CD8-positive, alpha-beta memory T cell (primary cell): ENCODE data around the gene BFSP2. TPM values are rescaled to one million over a fixed set of nuclear protein-coding genes. Genes with fewer than 3 reads are reported as not detected.

Experiments
- CTCF ChIA-PET: fragments of 350-600 bp; sonication (Branson Sonifier 250); formaldehyde crosslinking; loops from one replicate; lab custom pipeline; 2021; ENCODE audit warnings: antibody characterized with exemption; lab: Charles Lee
- POLR2A ChIA-PET: fragments of 350-600 bp; sonication (Branson Sonifier 250); formaldehyde crosslinking; loops from one replicate; lab custom pipeline; 2021; ENCODE audit warnings: antibody characterized with exemption; lab: Charles Lee
- DNase-seq, 5 donors: peaks; one replicate each; pipeline versions ENCODE4 v3.0.0 to v3.0.0-alpha.2; 2020 to 2022; ENCODE audit warnings: mixed read lengths in 1 of 5
- H3K27ac ChIP-seq: one replicate; pipeline ENCODE4 v1.7.0; 2013; ENCODE audit warnings: low read depth, mild to moderate bottlenecking, low read length, moderate library complexity
- H3K27me3 ChIP-seq: 2 replicates; pipeline ENCODE4 v1.7.0; 2013; ENCODE audit warnings: low read length, mild to moderate bottlenecking; ENCODE audit not compliant: insufficient read depth, poor library complexity, severe bottlenecking
- H3K36me3 ChIP-seq: 2 replicates; pipeline ENCODE4 v1.7.0; 2013; ENCODE audit warnings: mild to moderate bottlenecking, low read length, moderate library complexity; ENCODE audit not compliant: insufficient read depth
- H3K4me1 ChIP-seq: 2 replicates; pipeline ENCODE4 v1.7.0; 2013; ENCODE audit warnings: mild to moderate bottlenecking, low read length, moderate library complexity; ENCODE audit not compliant: insufficient read depth
- H3K4me3 ChIP-seq: 2 replicates; pipeline ENCODE4 v1.7.0; 2013; ENCODE audit warnings: mild to moderate bottlenecking, low read length
- H3K9me3 ChIP-seq: 2 replicates; pipeline ENCODE4 v1.7.0; 2013; ENCODE audit warnings: mild to moderate bottlenecking, low read length
- H3K27ac Mint-ChIP-seq, 8 donors: one replicate each; pipeline ENCODE4 v1.8.0; 2020 to 2021; ENCODE audit warnings: mixed read lengths in 8 of 8, mild to moderate bottlenecking in 6 of 8, inconsistent platforms in 3 of 8, moderate library complexity in 3 of 8
- H3K27me3 Mint-ChIP-seq, 2 donors: one replicate each; pipeline ENCODE4 v1.8.0; 2020 to 2021; ENCODE audit warnings: mixed read lengths in 2 of 2, mild to moderate bottlenecking in 1 of 2, moderate library complexity in 1 of 2
- H3K36me3 Mint-ChIP-seq, 3 donors: one replicate each; pipeline ENCODE4 v1.8.0; 2020 to 2021; ENCODE audit warnings: mixed read lengths in 3 of 3, inconsistent platforms in 1 of 3, mild to moderate bottlenecking in 1 of 3
- H3K4me1 Mint-ChIP-seq, 3 donors: one replicate each; pipeline ENCODE4 v1.8.0; 2020 to 2021; ENCODE audit warnings: mixed read lengths in 3 of 3, inconsistent platforms in 1 of 3, mild to moderate bottlenecking in 1 of 3
- H3K4me3 Mint-ChIP-seq, 7 donors: one replicate each; pipeline ENCODE4 v1.8.0; 2020 to 2021; ENCODE audit warnings: mixed read lengths in 7 of 7, mild to moderate bottlenecking in 6 of 7, moderate library complexity in 4 of 7, inconsistent platforms in 2 of 7
- H3K9me3 Mint-ChIP-seq, 5 donors: one replicate each; pipeline ENCODE4 v1.8.0; 2020 to 2022; ENCODE audit warnings: mixed read lengths in 5 of 5, mild to moderate bottlenecking in 3 of 5, moderate library complexity in 2 of 5, inconsistent platforms in 1 of 5
- polyA plus RNA-seq: library from polyadenylated mRNA; unstranded; fragments of 300-500 nt; fragmentation: Illumina TruSeq; gene quantifications from one replicate; pipeline ENCODE4 v1.2.3, GENCODE V29; 2021
- total RNA-seq, 2 experiments: library from RNA; stranded (reverse); gene quantifications; one replicate each; pipeline ENCODE4 v1.2.3, GENCODE V29; 2021

The BFSP2 gene
- total and polyA plus RNA-seq, 3 experiments from 2014 or later = 0.82 TPM; not detected in 2

DNA sequence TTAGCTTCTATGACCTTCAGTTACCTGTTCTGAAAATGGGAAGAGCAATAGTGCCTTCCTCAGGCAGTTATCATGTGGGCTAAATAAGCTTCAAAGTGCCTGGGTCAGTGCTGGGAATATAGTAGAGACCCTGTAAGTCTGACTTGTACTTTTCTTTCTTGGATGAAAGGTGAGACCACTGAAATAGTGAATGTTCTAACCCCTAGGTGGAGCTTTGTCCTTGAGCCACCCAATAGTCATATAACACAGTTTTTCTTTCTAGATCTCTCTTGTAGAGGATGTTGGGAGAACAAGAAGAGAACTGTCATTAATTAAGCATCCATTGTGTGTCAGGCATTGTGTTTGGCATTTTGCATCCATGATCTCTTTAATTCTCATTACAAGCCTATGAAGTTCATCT is 13.0 kb upstream of the BFSP2 start:
- Histone ChIP-seq H3K36me3 (no peaks in the 10 kb centered on the region), H3K9me3 (no peaks in the 10 kb centered on the region), H3K27ac (no peak overlapping the region), H3K27me3 (no peaks in the 10 kb centered on the region), H3K4me3 (no peak overlapping the region), H3K4me1 (no peaks in the 10 kb centered on the region)
- H3K27ac Mint-ChIP-seq = no peak overlapping the region
- no peaks in the 10 kb centered on the region for H3K9me3 Mint-ChIP-seq
- peaks cover 0 to 3% (median 0%) of the 10 kb centered on the region in 3 donors for H3K4me1 Mint-ChIP-seq
- ChIA-PET CTCF (no interaction called here), POLR2A (no interaction called here)
- H3K27me3 Mint-ChIP-seq = peaks cover 0 to 7% of the 10 kb centered on the region in 2 donors
- H3K4me3 Mint-ChIP-seq = no peak overlapping the region
- no peaks in the 10 kb centered on the region for H3K36me3 Mint-ChIP-seq
- DNase-seq = no peak

DNA sequence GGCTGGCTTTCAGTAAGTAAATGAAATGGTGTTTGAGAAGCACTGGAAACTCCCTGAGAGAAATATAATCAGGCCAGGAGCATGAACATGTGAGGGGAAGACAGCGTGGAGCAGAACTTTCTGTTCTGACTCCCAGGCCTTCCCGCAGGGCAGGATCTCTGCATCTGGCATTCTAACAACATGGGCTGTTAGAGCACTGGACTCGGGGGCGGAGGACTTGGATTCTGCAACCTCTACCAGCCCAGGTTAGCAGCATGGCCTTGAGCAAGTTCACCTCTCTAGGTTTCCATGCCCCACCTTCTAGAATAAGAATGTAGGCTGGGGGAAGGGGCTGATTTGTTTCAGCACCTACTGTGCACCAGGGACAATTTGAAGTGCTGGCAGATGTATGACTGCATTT is 12.5 kb upstream of the BFSP2 start:
- DNase-seq = no peak
- peaks cover 0 to 3% (median 0%) of the 10 kb centered on the region in 3 donors for H3K4me1 Mint-ChIP-seq
- CTCF ChIA-PET = no interaction called here
- peaks cover 0 to 7% of the 10 kb centered on the region in 2 donors for H3K27me3 Mint-ChIP-seq
- H3K9me3 Mint-ChIP-seq = no peaks in the 10 kb centered on the region
- H3K4me3 ChIP-seq = no peak overlapping the region
- no peak overlapping the region for H3K27ac Mint-ChIP-seq
- POLR2A ChIA-PET = no interaction called here
- no peaks in the 10 kb centered on the region for H3K4me1 ChIP-seq
- no peaks in the 10 kb centered on the region for H3K9me3 ChIP-seq
- H3K36me3 ChIP-seq = no peaks in the 10 kb centered on the region
- H3K36me3 Mint-ChIP-seq = no peaks in the 10 kb centered on the region
- H3K27ac ChIP-seq = no peak overlapping the region
- no peak overlapping the region for H3K4me3 Mint-ChIP-seq
- H3K27me3 ChIP-seq = no peaks in the 10 kb centered on the region

DNA sequence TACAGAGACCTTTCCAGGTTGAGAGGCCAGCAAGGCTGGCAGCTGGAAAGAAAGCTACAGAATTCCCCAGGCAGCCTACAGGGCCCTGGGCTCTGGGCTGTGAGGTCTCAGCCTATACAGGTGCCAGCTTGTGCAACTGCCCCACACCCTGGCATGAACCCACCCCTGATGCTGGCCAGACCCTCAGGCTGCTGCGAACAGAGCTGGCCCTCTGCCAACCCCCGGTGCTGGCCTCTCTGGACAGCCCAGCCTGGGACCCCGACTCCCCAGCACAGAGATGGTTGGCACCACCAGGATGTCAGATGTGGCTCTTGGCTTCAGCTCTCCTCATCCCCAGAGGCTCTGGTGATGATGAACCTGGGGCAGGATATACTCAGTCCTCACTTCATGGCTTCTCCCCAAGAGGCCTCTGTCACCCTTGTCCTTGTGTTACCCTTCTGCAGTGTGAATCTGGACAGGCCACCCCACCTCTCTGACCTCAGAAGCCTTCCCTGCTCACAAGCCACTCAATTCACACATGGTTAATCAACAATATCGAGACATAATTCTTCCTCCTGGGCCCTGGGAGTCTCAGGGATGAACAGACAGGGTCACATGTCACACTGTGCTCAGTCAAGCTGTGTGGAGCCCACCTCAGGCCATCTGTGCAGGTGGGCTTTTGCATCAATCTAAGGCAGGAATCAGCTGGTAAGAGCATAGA is 11.0 kb upstream of the BFSP2 start:
- H3K27ac ChIP-seq = no peak overlapping the region
- peaks cover 0 to 5% of the 10 kb centered on the region in 2 donors for H3K27me3 Mint-ChIP-seq
- no peaks in the 10 kb centered on the region for H3K9me3 Mint-ChIP-seq
- no peak overlapping the region for H3K4me3 Mint-ChIP-seq
- peaks cover 0 to 3% (median 0%) of the 10 kb centered on the region in 3 donors for H3K4me1 Mint-ChIP-seq
- H3K4me1 ChIP-seq = no peaks in the 10 kb centered on the region
- no peaks in the 10 kb centered on the region for H3K27me3 ChIP-seq
- DNase-seq = no peak
- ChIA-PET CTCF (no interaction called here), POLR2A (no interaction called here)
- H3K4me3 ChIP-seq = no peak overlapping the region
- H3K27ac Mint-ChIP-seq = peak overlapping the region in 1 of 8 donors; percentile 45
- no peaks in the 10 kb centered on the region for H3K36me3 ChIP-seq
- H3K9me3 ChIP-seq = no peaks in the 10 kb centered on the region
- no peaks in the 10 kb centered on the region for H3K36me3 Mint-ChIP-seq

DNA sequence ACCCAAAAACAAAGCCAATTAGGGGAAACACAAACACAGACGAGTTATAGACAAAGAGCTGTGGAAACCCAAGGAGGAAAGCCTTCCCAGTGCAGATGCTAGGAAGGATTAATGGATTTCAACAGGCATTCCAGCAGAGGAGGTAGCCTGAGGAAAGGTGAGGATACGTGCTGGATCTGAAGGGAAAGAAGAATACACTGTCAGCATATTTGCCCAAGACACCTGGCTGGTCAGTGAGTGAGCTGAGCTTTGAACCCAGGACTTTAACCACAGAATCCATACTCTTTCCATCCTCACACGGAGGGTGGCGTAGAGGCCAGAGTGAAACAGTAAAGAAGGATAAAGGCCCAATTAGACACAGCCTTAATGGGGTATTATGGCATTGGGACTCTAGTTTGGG is 9.1 kb upstream of the BFSP2 start:
- DNase-seq = no peak
- H3K4me3 Mint-ChIP-seq = no peak overlapping the region
- H3K9me3 Mint-ChIP-seq = peaks cover 0 to 3% (median 0%) of the 10 kb centered on the region in 5 donors
- Histone ChIP-seq H3K4me3 (no peak overlapping the region), H3K9me3 (no peaks in the 10 kb centered on the region), H3K4me1 (no peaks in the 10 kb centered on the region), H3K27ac (no peak overlapping the region), H3K36me3 (no peaks in the 10 kb centered on the region), H3K27me3 (no peaks in the 10 kb centered on the region)
- ChIA-PET CTCF (no interaction called here), POLR2A (no interaction called here)
- peaks cover 0 to 9% of the 10 kb centered on the region in 2 donors for H3K27me3 Mint-ChIP-seq
- no peaks in the 10 kb centered on the region for H3K36me3 Mint-ChIP-seq
- H3K4me1 Mint-ChIP-seq = peaks cover 0 to 7% (median 0%) of the 10 kb centered on the region in 3 donors
- peak overlapping the region in 3 of 8 donors; percentile 18 to 83 (median 29) for H3K27ac Mint-ChIP-seq

DNA sequence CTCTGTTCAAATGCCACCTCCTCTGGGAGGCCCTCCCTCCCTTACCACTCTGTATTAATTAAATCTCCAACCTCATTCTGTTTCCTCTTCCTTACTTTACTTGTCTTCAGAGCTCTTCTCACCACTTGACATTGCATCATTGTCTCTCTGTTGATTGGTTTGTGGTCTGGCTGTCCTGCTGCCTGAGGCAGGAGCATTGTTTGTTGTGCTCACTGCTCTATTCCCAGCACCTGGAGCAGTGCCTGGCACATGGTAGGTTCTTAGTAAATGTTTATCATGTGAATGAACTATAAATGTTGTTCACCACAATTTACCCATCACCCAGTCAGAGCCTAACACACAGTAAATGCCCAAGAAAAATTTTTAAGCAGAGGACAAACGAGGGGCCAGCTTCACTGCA is 6.7 kb upstream of the BFSP2 start:
- H3K4me3 Mint-ChIP-seq = no peak overlapping the region
- no peaks in the 10 kb centered on the region for H3K36me3 ChIP-seq
- peaks cover 0 to 4% of the 10 kb centered on the region in 2 donors for H3K27me3 Mint-ChIP-seq
- H3K4me1 Mint-ChIP-seq = peaks cover 0 to 7% (median 0%) of the 10 kb centered on the region in 3 donors
- peak overlapping the region in 1 of 8 donors; percentile 43 for H3K27ac Mint-ChIP-seq
- H3K4me1 ChIP-seq = no peaks in the 10 kb centered on the region
- no peak for DNase-seq
- H3K9me3 ChIP-seq = no peaks in the 10 kb centered on the region
- H3K9me3 Mint-ChIP-seq = peaks cover 0 to 3% (median 0%) of the 10 kb centered on the region in 5 donors
- no peaks in the 10 kb centered on the region for H3K27me3 ChIP-seq
- H3K4me3 ChIP-seq = no peak overlapping the region
- CTCF ChIA-PET = no interaction called here
- POLR2A ChIA-PET = no interaction called here
- H3K36me3 Mint-ChIP-seq = no peaks in the 10 kb centered on the region
- no peak overlapping the region for H3K27ac ChIP-seq

DNA sequence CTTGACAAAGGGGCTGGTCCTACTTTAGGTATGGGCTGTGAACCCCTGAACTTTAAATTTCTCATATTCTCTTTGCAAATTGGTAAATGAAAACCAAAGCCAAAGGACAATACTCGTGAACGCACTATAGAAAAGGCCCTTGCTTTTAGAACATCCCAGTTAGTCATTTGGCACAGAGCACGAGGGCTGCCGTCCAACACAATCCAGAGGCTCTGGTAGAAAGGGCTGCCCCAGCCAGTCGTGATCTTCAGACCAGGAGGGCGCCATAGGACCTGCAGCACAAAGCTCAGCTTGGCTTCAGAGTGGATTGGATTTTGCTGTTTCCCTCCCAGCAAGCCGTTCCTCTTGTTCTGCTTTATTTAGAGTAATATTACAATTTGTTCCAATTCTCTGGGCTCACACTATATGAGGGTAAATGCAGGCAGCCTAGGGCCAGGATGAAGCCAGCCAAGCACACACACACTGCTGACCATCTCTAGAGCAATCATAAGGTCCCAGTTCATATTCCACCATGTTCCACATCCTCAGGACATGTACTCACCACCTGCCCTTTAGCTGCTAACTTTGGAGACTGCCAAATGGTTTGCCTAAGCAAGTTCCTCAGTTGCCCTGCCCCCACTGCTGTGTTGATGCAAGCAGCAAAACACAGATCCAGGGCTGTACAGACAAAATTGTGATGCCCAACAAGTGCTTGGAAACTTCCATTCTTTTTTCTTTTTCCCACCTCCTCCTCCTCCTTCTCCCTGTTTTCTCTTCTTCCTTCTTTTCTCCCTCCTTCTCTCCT is 6.0 kb upstream of the BFSP2 start:
- no peaks in the 10 kb centered on the region for H3K4me1 ChIP-seq
- no peak for DNase-seq
- H3K36me3 Mint-ChIP-seq = no peaks in the 10 kb centered on the region
- H3K4me1 Mint-ChIP-seq = peaks cover 0 to 7% (median 0%) of the 10 kb centered on the region in 3 donors
- H3K4me3 Mint-ChIP-seq = no peak overlapping the region
- POLR2A ChIA-PET = no interaction called here
- CTCF ChIA-PET = no interaction called here
- no peak overlapping the region for H3K27ac Mint-ChIP-seq
- H3K9me3 Mint-ChIP-seq = peaks cover 0 to 3% (median 0%) of the 10 kb centered on the region in 5 donors
- H3K27me3 ChIP-seq = no peaks in the 10 kb centered on the region
- H3K4me3 ChIP-seq = no peak overlapping the region
- no peaks in the 10 kb centered on the region for H3K36me3 ChIP-seq
- H3K27ac ChIP-seq = no peak overlapping the region
- no peaks in the 10 kb centered on the region for H3K9me3 ChIP-seq
- peaks cover 0 to 4% of the 10 kb centered on the region in 2 donors for H3K27me3 Mint-ChIP-seq

DNA sequence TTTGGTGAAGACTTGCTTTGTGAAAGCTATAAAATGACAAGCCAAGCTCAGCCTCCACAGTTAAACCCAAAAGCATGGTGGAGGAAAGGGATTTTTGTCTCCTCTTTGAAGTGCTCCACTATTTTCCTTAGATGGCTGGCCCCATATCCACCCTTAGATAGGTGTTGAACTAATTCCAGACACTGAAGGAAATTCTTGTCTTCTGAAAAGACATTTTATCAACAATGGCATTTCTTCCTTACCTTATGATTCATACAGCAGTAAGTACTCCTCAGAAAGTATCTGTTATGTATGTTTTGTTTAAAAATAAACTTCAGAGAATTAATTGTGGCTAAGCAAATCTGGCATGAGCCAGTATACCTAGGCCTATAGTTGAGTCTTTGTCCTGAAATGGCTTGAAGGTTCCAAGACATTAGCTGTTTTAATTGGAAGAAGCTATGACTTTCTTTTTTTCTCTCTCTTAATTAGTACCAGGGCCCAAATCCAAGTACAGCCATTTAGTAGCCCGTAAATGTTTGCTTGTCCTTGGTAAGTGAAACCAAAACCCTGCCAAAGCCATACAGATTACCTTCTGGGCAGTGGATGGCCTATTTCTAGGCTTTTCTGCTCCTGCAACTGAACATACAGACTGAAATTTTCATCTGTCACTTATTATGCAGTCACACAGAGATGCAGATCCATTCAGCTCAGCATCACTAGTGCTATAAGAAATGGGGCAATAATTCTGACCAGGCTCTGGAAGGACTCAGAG is 5.1 kb upstream of the BFSP2 start:
- Mint-ChIP-seq H3K9me3 (peaks cover 0 to 3% (median 0%) of the 10 kb centered on the region in 5 donors), H3K27ac (peak overlapping the region in 1 of 8 donors; percentile 59), H3K36me3 (no peaks in the 10 kb centered on the region), H3K4me1 (peaks cover 0 to 7% (median 0%) of the 10 kb centered on the region in 3 donors), H3K27me3 (peaks cover 0 to 4% of the 10 kb centered on the region in 2 donors), H3K4me3 (no peak overlapping the region)
- no peak overlapping the region for H3K27ac ChIP-seq
- CTCF ChIA-PET = no interaction called here
- DNase-seq = no peak
- no peaks in the 10 kb centered on the region for H3K27me3 ChIP-seq
- no peaks in the 10 kb centered on the region for H3K9me3 ChIP-seq
- no peaks in the 10 kb centered on the region for H3K36me3 ChIP-seq
- POLR2A ChIA-PET = no interaction called here
- H3K4me1 ChIP-seq = no peaks in the 10 kb centered on the region
- H3K4me3 ChIP-seq = no peak overlapping the region

DNA sequence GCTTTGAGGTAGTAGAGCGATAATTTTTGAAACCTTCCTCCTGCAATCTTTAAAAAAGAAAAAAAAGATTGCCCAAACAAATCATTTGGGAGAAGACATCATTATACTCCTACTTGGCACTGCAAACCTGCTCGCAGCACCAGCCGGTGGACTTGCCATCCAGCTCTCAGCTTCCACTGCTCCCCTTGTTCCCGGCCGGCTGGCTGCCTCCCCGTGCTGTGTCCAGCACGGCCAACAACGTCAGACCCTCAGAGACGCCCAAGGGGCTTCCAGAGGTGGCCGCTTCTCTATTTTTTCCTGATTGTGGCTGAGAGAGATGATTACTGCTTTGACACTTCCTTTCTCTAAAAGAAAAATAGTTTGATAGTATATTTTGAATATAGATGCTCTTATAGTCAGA is 3.0 kb upstream of the BFSP2 start:
- DNase-seq = no peak
- Mint-ChIP-seq H3K4me3 (no peak overlapping the region), H3K36me3 (no peaks in the 10 kb centered on the region), H3K4me1 (peaks cover 0 to 4% (median 0%) of the 10 kb centered on the region in 3 donors), H3K27ac (no peak overlapping the region), H3K9me3 (peaks cover 0 to 3% (median 0%) of the 10 kb centered on the region in 5 donors), H3K27me3 (peaks cover 0 to 4% of the 10 kb centered on the region in 2 donors)
- Histone ChIP-seq H3K27ac (no peak overlapping the region), H3K4me1 (no peaks in the 10 kb centered on the region), H3K9me3 (no peaks in the 10 kb centered on the region), H3K4me3 (no peak overlapping the region), H3K27me3 (no peaks in the 10 kb centered on the region), H3K36me3 (no peaks in the 10 kb centered on the region)
- ChIA-PET POLR2A (no interaction called here), CTCF (no interaction called here)
